Activated CD4-positive, alpha-beta T cell treated with anti-CD3 and anti-CD28 coated beads for 24 hours (primary cell): Measurements from ENCODE around the gene MTMR3.
"Not testable (repeated sequence)": the region's sequence is repeated elsewhere in the genome, so short reads cannot be mapped to it uniquely, and the experiment has no call there.

Experiments used
- DNase-seq, 2 donors: peaks; one replicate each; pipeline ENCODE4 v3.0.0-alpha.2; 2020; ENCODE audit warnings: low read depth in 2 of 2

The MTMR3 gene

GRCh38 chr22:29883045-29883774 lies at the start of gene MTMR3:
TSS of gene MTMR3 (plus strand) at chr22:29883174. CDS start at chr22:29971060, 87,886 bp downstream.
- DNase-seq, result peak; percentile 90 to 97

- no peak for DNase-seq
These were observed 49.5 kb upstream of the MTMR3 start for GRCh38 chr22:29833392-29833965.

- DNase-seq, result no peak
These were observed 48.9 kb upstream of the MTMR3 start for GRCh38 chr22:29834046-29834445.

- not testable (repeated sequence) for DNase-seq
These were observed 46.1 kb upstream of the MTMR3 start for GRCh38 chr22:29836791-29837370.

GRCh38 chr22:29837741-29838598 lies 45.0 kb upstream of the MTMR3 start, which contains the start of gene ASCC2:
TSS of gene ASCC2 (minus strand) at chr22:29838274. CDS start at chr22:29832325, 5,949 bp downstream.
- peak; percentile 99 to 100 for DNase-seq

GRCh38 chr22:29838599-29838956 lies 44.4 kb upstream of the MTMR3 start:
- DNase-seq, result no peak

- DNase-seq, result no peak
These were observed 43.9 kb upstream of the MTMR3 start for GRCh38 chr22:29839039-29839438.

GRCh38 chr22:29840498-29840897 lies 42.5 kb upstream of the MTMR3 start:
- DNase-seq, result no peak

- DNase-seq, result no peak
These were observed 40.8 kb upstream of the MTMR3 start for GRCh38 chr22:29842172-29842571.

GRCh38 chr22:29842740-29843139 lies 40.2 kb upstream of the MTMR3 start:
- DNase-seq, result no peak

GRCh38 chr22:29846290-29846689 lies 36.7 kb upstream of the MTMR3 start:
- DNase-seq, result no peak

- DNase-seq, result no peak
These were observed 34.9 kb upstream of the MTMR3 start for GRCh38 chr22:29848111-29848510.

GRCh38 chr22:29854432-29854831 lies 28.5 kb upstream of the MTMR3 start:
- DNase-seq, result no peak

GRCh38 chr22:29855611-29856181 lies 27.3 kb upstream of the MTMR3 start:
- no peak for DNase-seq

- DNase-seq, result no peak
These were observed 26.5 kb upstream of the MTMR3 start for GRCh38 chr22:29856496-29856895.

GRCh38 chr22:29859030-29859429 lies 23.9 kb upstream of the MTMR3 start:
- not testable (repeated sequence) for DNase-seq

GRCh38 chr22:29860006-29860766 lies 22.8 kb upstream of the MTMR3 start:
- no peak for DNase-seq

GRCh38 chr22:29861672-29862297 lies 21.2 kb upstream of the MTMR3 start:
- no peak for DNase-seq

GRCh38 chr22:29865572-29865971 lies 17.4 kb upstream of the MTMR3 start:
- DNase-seq, result not testable (repeated sequence)

GRCh38 chr22:29867260-29867659 lies 15.7 kb upstream of the MTMR3 start:
- DNase-seq, result no peak

- no peak for DNase-seq
These were observed 15.1 kb upstream of the MTMR3 start for GRCh38 chr22:29867851-29868250.
